Measurements from ENCODE around the gene KRTAP13-1.

The KRTAP13-1 gene

GRCh38 chr21:30395731-30396130 is at the start of gene KRTAP13-1:
Gene KRTAP13-1 (plus strand): TSS chr21:30396031. CDS start chr21:30396087, 56 bp downstream.
- DNase-seq (ENCODE audit: low read depth) = no peak

GRCh38 chr21:30348506-30348905 is 47.3 kb upstream of the KRTAP13-1 start, which contains the start of gene KRTAP23-1:
Gene KRTAP23-1 (minus strand): TSS chr21:30348606. CDS start chr21:30348606, 0 bp downstream.
- no peak for DNase-seq (ENCODE audit: low read depth)

- DNase-seq (ENCODE audit: low read depth) = no peak
Measured at GRCh38 chr21:30349572-30349971, 46.3 kb upstream of the KRTAP13-1 start.

- DNase-seq (ENCODE audit: low read depth) = no peak
Measured at GRCh38 chr21:30351534-30351933, 44.3 kb upstream of the KRTAP13-1 start.

- DNase-seq (ENCODE audit: low read depth) = no peak
Measured at GRCh38 chr21:30354308-30355005, 41.4 kb upstream of the KRTAP13-1 start.

GRCh38 chr21:30355906-30356305 is 39.9 kb upstream of the KRTAP13-1 start:
- DNase-seq (ENCODE audit: low read depth) = no peak

- no peak for DNase-seq (ENCODE audit: low read depth)
Measured at GRCh38 chr21:30372139-30372770, 23.6 kb upstream of the KRTAP13-1 start, which contains the start of gene KRTAP13-2. Gene KRTAP13-2 (minus strand): TSS chr21:30372271. CDS start chr21:30372213, 58 bp downstream.

GRCh38 chr21:30382201-30382600 is 13.6 kb upstream of the KRTAP13-1 start:
- DNase-seq (ENCODE audit: low read depth) = no peak

GRCh38 chr21:30391492-30392025 is 4.3 kb upstream of the KRTAP13-1 start:
- no peak for DNase-seq (ENCODE audit: low read depth)

GRCh38 chr21:30408782-30409494 is 13.1 kb downstream of the KRTAP13-1 start:
- peak; percentile 2 for DNase-seq (ENCODE audit: low read depth)

- DNase-seq (ENCODE audit: low read depth) = no peak
Measured at GRCh38 chr21:30415993-30416392, 20.2 kb downstream of the KRTAP13-1 start.

GRCh38 chr21:30425826-30426225 is 30.0 kb downstream of the KRTAP13-1 start, which contains the start of gene KRTAP13-3:
Gene KRTAP13-3 (minus strand): TSS chr21:30425926. CDS start chr21:30425912, 14 bp downstream.
- DNase-seq (ENCODE audit: low read depth) = no peak

GRCh38 chr21:30426731-30427130 is 30.9 kb downstream of the KRTAP13-1 start:
- DNase-seq (ENCODE audit: low read depth) = no peak

GRCh38 chr21:30430170-30430655 is 34.4 kb downstream of the KRTAP13-1 start, which contains the start of gene KRTAP13-4:
Gene KRTAP13-4 (plus strand): TSS chr21:30430220. CDS start chr21:30430276, 56 bp downstream.
- no peak for DNase-seq (ENCODE audit: low read depth)

GRCh38 chr21:30434033-30434631 is 38.3 kb downstream of the KRTAP13-1 start:
- no peak for DNase-seq (ENCODE audit: low read depth)

- DNase-seq (ENCODE audit: low read depth) = no peak
Measured at GRCh38 chr21:30437010-30437565, 41.3 kb downstream of the KRTAP13-1 start.

GRCh38 chr21:30439975-30440374 is 44.1 kb downstream of the KRTAP13-1 start, which contains the start of gene KRTAP15-1:
Gene KRTAP15-1 (plus strand): TSS chr21:30440275. CDS start chr21:30440328, 53 bp downstream.
- no peak for DNase-seq (ENCODE audit: low read depth)

- no peak for DNase-seq (ENCODE audit: low read depth)
Measured at GRCh38 chr21:30443226-30443625, 47.4 kb downstream of the KRTAP13-1 start.

GRCh38 chr21:30444204-30444603 is 48.4 kb downstream of the KRTAP13-1 start:
- no peak for DNase-seq (ENCODE audit: low read depth)

Measured in non-pigmented ciliary epithelial cell (primary cell).